GM23248 (cell line): ENCODE measurements around the gene SLIT3.

ENCODE experiments used
- EZH2 ChIP-seq: fragments of 200-600 bp; sonication (generic); IDR thresholded peaks from 2 replicates; pipeline ENCODE4 v1.6.1; 2018; ENCODE audit warnings: antibody characterized with exemption, mild to moderate bottlenecking; ENCODE audit not compliant: insufficient read depth, poor library complexity, severe bottlenecking
- EZH2phosphoT487 ChIP-seq: fragments of 200-600 bp; sonication (generic); IDR thresholded peaks from 2 replicates; pipeline ENCODE4 v1.6.1; 2018; ENCODE audit warnings: antibody characterized with exemption, moderate library complexity, mild to moderate bottlenecking, low read depth; ENCODE audit not compliant: insufficient read depth

GRCh38 chr5:169070413-169070812, 230.5 kb downstream of the SLIT3 start:
- TF ChIP-seq EZH2 (no peak), EZH2phosphoT487 (no peak)
